ENCODE data around the gene ADAM29. TPM values are rescaled to one million over a fixed set of nuclear protein-coding genes. Genes with fewer than 3 reads are reported as not detected.
A peak's percentile ranks its signal among the peaks of the same experiment; 100 is the strongest.
"Not testable (repeated sequence)": the region's sequence is repeated elsewhere in the genome, so short reads cannot be mapped to it uniquely, and the experiment has no call there.

Gene ADAM29
- total RNA-seq, 1 experiment from 2014 or later: not detected

DNA sequence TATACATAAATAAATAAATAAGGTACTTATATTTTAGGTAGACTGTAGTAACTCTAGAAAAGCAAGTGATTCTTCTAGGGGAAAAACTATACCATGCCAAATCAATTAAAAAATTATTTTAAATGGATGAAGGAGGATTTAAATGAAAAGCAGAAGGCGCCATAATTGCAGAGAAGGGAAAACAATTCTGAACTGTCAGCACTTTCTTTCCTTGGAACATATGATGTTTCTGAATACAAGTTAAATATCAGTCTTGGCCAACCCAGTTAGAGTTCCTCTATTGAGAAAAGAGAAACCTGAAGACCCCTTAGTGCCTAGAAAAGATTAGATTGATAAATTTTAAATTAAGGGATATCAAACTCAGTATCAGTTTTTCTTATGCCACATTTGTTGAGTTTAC is 75.8 kb downstream of the ADAM29 start:
- H3K27ac ChIP-seq: no peak overlapping the region
- peaks cover under 1% of the 10 kb centered on the region; the same call in 1 of the 2 replicates for H3K4me1 ChIP-seq (replicated peaks)
- H3K4me3 ChIP-seq: no peak overlapping the region
- DNase-seq (ENCODE audit: low read depth in 1 of 2, low spot score in 2 of 2): no peak
- no peaks in the 10 kb centered on the region for H3K9me3 ChIP-seq (replicated peaks)
- no peaks in the 10 kb centered on the region for H3K27me3 ChIP-seq (replicated peaks)
- no peaks in the 10 kb centered on the region for H3K36me3 ChIP-seq

DNA sequence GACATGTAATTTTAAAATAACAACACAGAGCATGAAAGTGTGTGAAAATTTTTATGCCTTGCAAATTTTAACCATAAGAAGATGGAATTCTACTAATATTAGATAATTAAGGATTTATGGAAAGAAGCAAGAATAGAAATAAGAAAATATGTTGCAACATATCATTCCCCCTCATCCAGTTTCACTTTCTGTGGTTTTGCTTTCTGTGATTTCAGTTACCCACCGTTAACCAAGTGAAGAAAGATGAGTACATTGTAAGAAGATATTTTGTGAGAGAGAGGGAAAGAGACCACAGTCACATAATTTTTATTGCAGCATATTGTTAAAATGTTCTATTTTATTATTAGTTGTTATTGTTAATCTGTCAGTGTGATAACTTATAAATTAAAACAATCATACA is 77.9 kb downstream of the ADAM29 start:
- H3K27me3 ChIP-seq (replicated peaks): no peaks in the 10 kb centered on the region
- peaks cover 5% of the 10 kb centered on the region; the same call in 1 of the 2 replicates for H3K4me1 ChIP-seq (replicated peaks)
- H3K27ac ChIP-seq: no peak overlapping the region
- no peak for DNase-seq (ENCODE audit: low read depth in 1 of 2, low spot score in 2 of 2)
- no peaks in the 10 kb centered on the region for H3K36me3 ChIP-seq
- H3K9me3 ChIP-seq (replicated peaks): no peaks in the 10 kb centered on the region
- H3K4me3 ChIP-seq: no peak overlapping the region

DNA sequence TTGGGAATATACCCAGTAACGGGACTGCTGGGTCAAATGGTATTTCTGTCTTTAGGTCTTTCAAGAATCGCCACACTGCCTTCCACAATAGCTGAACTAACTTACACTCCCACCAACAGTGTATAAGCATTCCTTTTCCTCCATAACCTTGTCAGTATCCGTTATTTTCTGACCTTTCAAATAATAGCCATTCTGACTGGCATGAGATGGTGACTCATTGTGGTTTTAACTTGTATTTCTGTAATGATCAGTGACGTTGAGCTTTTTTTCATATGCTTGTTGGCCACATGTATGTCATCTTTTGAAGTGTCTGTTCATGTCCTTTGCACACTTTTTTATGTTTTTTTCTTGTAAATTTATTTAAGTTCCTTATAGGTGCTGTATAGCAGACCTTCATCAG is 81.2 kb downstream of the ADAM29 start:
- no peaks in the 10 kb centered on the region for H3K36me3 ChIP-seq
- H3K4me1 ChIP-seq (replicated peaks): peaks cover 5% of the 10 kb centered on the region; the same call in 1 of the 2 replicates
- no peak overlapping the region for H3K27ac ChIP-seq
- peak in 1 of 2 experiments; percentile 20 for DNase-seq (ENCODE audit: low read depth in 1 of 2, low spot score in 2 of 2)
- no peak overlapping the region for H3K4me3 ChIP-seq
- H3K9me3 ChIP-seq (replicated peaks): no peaks in the 10 kb centered on the region
- H3K27me3 ChIP-seq (replicated peaks): no peaks in the 10 kb centered on the region

- DNase-seq (ENCODE audit: low read depth in 1 of 2, low spot score in 2 of 2): no peak
- H3K4me1 ChIP-seq (replicated peaks): no peaks in the 10 kb centered on the region
- H3K4me3 ChIP-seq: no peak overlapping the region
- H3K27me3 ChIP-seq (replicated peaks): no peaks in the 10 kb centered on the region
- H3K9me3 ChIP-seq (replicated peaks): no peaks in the 10 kb centered on the region
- H3K27ac ChIP-seq: no peak overlapping the region
- no peaks in the 10 kb centered on the region for H3K36me3 ChIP-seq
Measured at GRCh38 chr4:175017751-175018150, 99.6 kb downstream of the ADAM29 start.

DNA sequence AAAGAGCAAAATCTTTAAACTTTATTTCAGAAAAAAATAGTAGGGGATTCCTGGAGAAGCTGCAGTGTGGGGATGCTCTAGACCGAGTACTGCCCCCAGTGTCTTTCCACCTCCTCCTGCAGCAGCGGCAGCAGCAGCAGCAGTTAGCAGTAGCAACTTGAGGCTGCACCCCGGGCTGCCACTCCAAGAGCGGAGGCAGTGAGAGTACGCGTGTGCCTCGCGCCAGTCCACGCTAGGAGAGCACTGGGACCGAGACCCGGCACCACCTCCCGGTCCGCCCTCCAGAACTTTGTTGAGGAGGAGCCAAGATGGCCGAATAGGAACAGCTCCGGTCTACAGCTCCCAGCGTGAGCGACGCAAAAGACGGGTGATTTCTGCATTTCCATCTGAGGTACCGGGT is 101.3 kb downstream of the ADAM29 start:
- not testable (repeated sequence) for DNase-seq (ENCODE audit: low read depth in 1 of 2, low spot score in 2 of 2); H3K4me1 ChIP-seq (replicated peaks); H3K4me3 ChIP-seq; H3K36me3 ChIP-seq; H3K27ac ChIP-seq; H3K27me3 ChIP-seq (replicated peaks); H3K9me3 ChIP-seq (replicated peaks)

Other genes with a start within 250 kb of the ADAM29 start
- gene GLRA3, start 89.1 kb upstream of the ADAM29 start, total RNA-seq (2014; rRNA removed; shearing (Covaris generic)): not detected in 2 replicates

All from SJSA1 (cell line).